CD4-positive, alpha-beta T cell treated with Interleukin-15 for 4 hours (primary cell): ENCODE measurements around the gene ITLN2.
"Not testable (repeated sequence)": the region's sequence is repeated elsewhere in the genome, so short reads cannot be mapped to it uniquely, and the experiment has no call there.

Experiments used
- DNase-seq: peaks from one replicate; pipeline ENCODE4 v3.0.0-alpha.2; 2020; ENCODE audit warnings: low spot score

The ITLN2 gene

GRCh38 chr1:160905617-160905989, 49.0 kb downstream of the ITLN2 start:
- DNase-seq = no peak

GRCh38 chr1:160904783-160905616, 49.6 kb downstream of the ITLN2 start:
- no peak for DNase-seq

GRCh38 chr1:160902251-160902650, 52.4 kb downstream of the ITLN2 start:
- DNase-seq = not testable (repeated sequence)

- no peak for DNase-seq
Measured at GRCh38 chr1:160901768-160902167, 52.8 kb downstream of the ITLN2 start.

- not testable (repeated sequence) for DNase-seq
Measured at GRCh38 chr1:160900683-160901082, 53.9 kb downstream of the ITLN2 start.
